Measurements from ENCODE around the gene LMLN.
"Not testable (repeated sequence)": the region's sequence is repeated elsewhere in the genome, so short reads cannot be mapped to it uniquely, and the experiment has no call there.

The LMLN gene

DNA sequence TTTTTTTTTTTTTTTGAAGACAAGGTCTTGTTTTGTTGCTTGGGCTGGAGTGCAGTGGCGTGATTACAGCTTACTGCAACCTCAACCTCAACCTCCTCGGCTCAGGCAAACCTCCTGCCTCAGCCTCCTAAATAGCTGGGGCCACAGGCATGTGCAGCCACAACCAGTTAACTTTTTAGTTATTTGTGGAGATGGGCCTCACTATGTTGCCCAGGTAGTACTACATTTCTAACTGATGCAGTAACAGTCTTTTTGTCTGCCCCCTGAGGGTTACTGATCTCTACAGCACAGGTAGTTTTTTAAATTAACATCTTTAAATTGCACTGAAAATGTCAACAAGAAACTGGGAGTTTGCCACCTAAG lies 3.4 kb upstream of the LMLN start:
- no peak for DNase-seq (ENCODE audit: low read depth)

DNA sequence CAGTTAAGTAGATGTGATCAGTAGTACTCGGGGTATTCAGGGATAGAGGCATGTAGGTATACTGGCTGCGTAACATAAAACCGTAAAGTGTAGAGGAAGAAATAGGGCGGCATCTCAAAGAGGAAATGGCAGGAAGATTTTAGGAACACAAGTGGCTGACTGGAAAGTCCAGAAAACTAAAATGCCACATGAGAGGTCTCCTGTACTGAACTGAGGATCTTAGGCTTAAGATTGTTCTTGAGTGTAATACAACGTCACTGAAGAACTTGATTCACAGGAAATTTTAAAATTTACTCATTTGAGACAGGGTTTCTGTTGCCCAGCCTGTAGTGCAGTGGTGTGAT lies 2.3 kb upstream of the LMLN start:
- no peak for DNase-seq (ENCODE audit: low read depth)

- DNase-seq (ENCODE audit: low read depth), result no peak
Measured at GRCh38 chr3:197958346-197958745, 1.7 kb upstream of the LMLN start.

DNA sequence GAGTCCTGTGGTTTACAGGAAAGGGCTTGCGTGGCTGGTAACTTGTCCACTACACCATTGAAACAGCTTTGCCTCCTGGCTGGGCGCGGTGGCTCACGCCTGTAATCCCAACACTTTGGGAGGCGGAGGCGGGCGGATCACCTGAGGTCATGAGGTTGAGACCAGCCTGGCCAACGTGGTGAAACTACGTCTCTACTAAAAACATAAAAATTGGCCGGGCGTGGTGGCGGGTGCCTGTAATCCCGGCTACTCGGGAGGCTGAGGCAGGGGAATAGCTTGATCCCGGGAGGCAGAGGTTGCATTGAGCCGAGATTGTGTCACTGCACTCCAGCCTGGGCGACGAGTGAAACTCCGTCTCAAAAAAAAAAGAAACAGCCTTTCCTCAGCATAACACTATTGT lies 1.2 kb upstream of the LMLN start:
- not testable (repeated sequence) for DNase-seq (ENCODE audit: low read depth)

- DNase-seq (ENCODE audit: low read depth), result no peak
Measured at GRCh38 chr3:197959500-197959890, 522 bp upstream of the LMLN start.

DNA sequence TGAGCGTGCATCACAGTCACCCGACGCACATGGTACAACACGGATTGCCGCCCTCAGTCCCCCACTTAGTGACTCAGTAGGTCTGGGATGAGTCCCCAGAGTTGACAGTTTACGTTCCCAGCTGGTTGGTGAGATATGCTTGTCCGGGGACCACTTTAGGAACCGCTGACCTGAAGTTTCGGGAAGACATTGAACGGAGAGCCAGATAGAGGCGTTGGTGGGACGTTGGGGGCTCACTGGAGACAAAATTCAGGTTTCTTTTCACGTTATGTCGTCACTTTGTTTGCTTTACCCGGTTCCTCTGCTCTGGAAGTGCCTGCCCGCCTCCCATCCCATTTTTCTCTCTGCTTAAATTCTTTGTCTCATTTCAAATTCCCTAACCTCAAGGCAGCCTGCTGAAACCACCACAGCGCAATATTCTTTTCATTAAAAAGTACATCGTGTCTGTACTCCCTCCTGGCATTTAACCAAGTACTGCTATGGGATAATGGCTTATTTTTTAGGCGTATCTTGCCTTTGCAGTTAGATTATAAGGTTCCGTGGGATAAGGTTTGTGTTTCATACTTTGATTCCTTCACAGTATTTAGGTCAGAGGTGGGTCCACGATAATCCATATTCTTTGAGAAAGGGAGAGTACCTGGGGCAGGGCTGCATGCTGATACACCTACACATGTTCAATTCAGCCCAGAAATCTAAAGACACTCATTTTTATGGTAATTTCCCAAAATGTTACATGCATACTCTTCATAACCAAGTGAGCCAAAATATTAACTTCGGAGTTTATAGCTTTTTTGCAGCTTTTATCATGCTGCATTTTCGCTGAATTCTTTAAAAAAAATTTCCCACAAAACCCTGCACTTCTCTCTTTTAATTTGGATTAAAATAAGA lies 921 bp downstream of the LMLN start:
- no peak for DNase-seq (ENCODE audit: low read depth)

DNA sequence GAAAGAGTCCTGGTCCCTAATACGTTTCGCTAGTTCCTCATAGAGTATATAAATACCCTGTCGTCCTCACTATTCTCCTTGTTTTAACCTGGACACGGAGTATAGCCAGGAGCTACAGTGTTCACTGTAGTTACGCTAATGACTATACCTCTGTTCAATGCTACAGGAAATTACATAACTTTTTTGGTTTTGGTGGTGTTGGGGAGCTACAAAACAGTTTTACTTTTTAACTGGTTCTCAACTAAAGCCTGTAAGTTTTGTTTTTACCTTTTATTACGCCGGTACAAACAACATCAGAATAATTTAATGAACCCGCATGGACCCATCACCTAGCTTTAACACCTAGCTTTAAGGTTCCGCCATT lies 1.5 kb downstream of the LMLN start:
- no peak for DNase-seq (ENCODE audit: low read depth)

- no peak for DNase-seq (ENCODE audit: low read depth)
Measured at GRCh38 chr3:197963019-197963637, 3.1 kb downstream of the LMLN start.

GRCh38 chr3:197967337-197967989 lies 7.4 kb downstream of the LMLN start:
- DNase-seq (ENCODE audit: low read depth), result not testable (repeated sequence)

GRCh38 chr3:197970588-197970987 lies 10.6 kb downstream of the LMLN start:
- DNase-seq (ENCODE audit: low read depth), result no peak

DNA sequence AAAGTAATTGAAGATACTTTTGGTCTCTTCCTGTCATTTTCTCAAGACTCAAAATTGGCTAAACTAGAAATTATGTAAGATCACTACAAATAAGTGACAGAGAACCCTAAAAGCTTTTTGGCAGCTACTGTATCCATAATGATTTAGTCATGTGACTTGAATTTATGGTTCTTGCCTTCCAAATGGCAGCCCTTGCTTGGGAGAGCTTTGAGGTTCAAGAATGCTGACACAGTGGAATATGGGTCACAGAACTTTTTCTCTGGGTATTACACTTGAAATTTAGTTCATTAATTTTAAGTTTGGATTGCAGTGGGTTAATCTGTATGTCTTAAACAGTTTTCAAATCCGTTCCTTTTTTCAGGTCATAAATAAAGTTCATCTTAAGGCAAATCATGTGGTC lies 14.0 kb downstream of the LMLN start:
- DNase-seq (ENCODE audit: low read depth), result no peak

DNA sequence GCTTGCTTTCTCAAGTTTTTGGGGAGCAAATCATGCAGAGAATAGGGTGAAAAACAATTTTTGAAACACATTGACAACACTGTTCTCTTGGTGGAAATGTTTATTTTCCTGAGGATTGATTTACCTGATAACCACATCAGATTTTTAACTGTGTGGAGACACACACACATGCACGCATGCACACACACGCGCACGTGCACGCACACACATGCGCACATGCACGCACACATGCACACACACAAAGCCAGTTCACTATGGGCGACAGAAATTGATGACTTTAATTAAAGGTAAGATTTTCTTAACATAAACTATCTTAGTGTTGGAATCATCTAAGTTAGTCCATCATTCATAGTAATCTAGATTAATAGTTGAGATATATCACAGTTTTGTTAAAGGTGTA lies 15.3 kb downstream of the LMLN start:
- no peak for DNase-seq (ENCODE audit: low read depth)

DNA sequence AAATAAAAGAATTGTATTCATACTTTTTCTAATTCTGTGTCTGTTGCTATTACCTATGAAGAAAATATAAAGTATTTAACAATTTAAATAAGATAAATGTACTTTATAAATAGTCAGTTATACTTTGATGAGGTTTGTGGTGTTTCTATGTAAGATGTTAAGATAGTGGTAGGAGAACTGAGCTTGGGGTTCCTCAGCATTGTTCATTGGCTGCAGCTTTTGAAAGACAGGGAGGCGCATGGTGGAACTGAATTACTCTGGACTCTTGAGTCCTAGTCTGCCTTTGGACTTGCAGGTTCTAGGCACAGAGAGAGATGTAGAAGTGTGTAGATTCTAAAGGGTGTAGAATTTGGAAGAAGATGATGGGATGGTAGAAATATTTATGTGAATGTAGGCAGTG lies 23.1 kb downstream of the LMLN start:
- DNase-seq (ENCODE audit: low read depth), result no peak

DNA sequence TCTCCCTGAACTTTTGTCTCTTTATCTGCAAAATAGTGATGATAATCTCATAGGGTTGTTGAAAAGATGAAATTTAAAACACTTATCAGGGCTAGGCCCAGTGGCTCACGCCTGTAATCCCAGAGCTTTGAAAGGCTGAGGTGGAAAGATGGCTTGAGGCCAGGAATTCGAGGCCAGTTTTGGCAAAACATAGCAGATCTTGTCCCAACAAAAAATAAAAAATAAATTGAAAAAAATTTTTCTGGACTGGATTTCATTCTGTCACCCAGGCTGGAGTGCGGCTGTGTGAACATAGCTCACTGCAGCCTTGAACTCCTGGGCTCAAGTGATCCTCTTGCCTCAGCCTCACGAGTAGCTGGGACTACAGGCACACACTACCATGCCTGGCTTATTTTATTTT lies 29.6 kb downstream of the LMLN start:
- no peak for DNase-seq (ENCODE audit: low read depth)

DNA sequence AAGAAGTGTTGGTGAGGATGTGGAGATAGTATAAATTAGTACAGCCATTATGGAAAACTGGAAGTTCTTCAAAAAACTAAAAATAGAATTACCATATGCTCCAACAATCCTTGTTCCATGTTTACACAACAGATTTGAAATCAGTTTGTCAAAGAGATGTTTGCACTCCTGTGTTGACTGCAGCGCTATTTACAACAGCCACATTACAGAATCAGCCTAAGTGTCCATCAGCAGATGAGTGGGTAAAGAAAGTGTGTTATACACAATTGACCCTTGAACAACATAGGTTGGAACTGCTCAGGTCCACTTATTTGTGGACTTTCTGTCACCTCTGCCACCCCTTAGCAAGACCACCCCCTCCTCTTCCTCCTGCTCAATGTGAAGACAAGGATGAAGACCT lies 34.7 kb downstream of the LMLN start:
- no peak for DNase-seq (ENCODE audit: low read depth)

DNA sequence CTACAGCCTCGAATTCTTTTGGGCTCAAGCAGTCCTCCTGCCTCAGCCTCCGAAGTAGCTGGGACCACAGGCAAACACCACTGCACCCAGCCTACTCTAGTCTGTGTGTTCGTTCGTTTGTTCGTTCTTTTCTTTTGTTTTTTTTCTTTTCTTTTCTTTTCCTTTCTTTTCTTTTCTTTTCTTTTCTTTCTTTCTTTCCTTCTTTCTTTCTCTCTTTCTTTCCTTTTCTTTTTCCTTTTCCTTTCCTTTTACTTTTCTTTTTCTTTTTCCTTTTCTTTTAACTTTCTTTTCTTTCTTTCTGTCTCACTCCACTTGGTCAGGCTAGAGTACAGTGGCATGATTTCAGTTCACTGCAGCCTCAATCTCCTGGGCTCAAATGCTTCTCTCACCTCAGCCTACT lies 36.8 kb downstream of the LMLN start:
- no peak for DNase-seq (ENCODE audit: low read depth)

DNA sequence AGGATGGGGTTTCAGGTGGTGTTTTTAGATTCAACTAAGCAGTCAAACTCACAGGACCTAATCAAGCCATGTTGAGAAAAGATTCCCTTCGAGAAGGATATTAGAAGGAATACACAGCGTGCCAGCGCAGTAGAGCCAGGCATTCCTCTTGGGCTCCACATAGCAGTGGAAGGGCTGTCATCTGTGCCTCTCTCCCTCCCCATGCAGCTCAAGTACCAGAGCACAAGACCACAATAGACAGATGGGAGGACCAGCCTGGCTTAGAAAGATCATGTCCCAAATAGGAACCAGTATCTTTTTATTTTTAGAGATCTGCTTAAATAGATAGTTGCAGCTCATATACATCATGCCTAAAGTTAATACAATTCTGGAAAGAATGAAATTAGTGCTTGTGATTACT lies 37.9 kb downstream of the LMLN start:
- no peak for DNase-seq (ENCODE audit: low read depth)

DNA sequence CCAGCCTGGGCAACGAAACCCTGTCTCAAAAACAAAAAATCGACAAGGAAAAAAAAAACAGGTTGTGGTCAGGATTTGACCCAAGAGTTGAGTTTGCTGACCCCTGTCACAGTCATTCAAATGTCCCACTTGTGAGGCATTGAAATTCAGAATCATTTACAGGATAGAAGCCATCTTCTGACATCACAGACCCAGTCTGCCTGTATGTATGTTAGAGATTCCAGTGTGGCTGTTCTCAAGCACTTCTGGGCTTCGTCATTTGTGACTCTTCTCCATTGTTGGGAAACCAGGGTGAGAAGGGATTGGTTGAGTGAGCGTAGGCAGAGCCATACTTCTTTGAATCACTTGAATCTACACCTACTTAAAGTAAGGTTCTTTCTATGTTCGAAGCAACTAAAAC lies 57.1 kb downstream of the LMLN start:
- no peak for DNase-seq (ENCODE audit: low read depth)

DNA sequence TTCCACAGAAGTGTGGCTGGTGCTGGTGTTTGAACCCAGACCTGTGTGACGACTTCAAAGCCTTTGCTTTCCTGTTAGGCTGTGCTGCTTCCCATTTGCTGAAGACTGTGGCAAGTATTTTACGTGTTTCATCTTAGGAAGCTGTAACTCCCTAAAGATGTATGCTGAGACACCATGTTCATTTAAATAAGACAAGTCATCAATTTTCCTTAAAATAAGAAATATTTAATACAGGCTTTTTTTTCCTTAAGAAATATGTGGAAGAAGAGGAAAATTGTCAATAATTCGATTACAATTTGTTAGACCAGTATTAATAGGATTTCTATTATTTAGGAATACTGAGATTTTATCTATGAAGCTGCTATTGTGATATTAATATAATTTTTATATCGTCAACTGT lies 58.4 kb downstream of the LMLN start:
- no peak for DNase-seq (ENCODE audit: low read depth)

DNA sequence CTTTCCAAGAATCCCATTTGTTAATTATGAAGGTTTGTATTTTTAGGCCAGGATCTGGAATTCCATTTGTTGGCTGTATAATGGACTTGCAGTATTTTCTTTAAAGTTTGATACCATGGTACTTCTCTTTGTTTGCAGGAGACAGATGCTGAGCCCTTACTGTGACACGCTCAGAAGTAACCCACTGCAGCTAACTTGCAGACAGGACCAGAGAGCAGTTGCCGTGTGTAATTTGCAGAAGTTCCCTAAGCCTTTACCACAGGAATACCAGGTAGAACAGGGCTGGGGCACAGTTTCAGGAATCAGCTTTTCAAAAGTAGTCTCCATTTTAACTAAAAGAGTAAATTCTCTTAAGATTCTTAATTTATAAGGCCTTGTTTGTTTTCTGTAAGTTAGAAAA lies 59.1 kb downstream of the LMLN start:
- DNase-seq (ENCODE audit: low read depth), result no peak

DNA sequence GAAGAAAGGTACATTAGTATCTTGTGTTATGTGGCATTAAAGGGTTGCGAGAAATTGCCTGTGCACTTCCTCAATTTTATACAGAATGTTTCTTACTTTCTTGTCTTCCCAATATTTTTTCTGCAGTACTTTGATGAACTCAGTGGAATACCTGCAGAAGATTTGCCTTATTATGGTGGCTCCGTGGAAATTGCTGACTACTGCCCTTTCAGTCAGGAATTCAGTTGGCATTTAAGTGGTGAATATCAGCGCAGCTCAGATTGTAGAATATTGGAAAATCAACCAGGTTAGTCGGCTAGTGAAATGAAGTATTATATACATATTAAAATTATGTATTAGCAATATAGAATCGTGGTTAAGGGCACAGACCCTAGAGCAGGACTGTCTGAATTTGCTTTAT lies 61.3 kb downstream of the LMLN start:
- no peak for DNase-seq (ENCODE audit: low read depth)

GRCh38 chr3:198022604-198023003 lies 62.6 kb downstream of the LMLN start:
- DNase-seq (ENCODE audit: low read depth), result no peak

DNA sequence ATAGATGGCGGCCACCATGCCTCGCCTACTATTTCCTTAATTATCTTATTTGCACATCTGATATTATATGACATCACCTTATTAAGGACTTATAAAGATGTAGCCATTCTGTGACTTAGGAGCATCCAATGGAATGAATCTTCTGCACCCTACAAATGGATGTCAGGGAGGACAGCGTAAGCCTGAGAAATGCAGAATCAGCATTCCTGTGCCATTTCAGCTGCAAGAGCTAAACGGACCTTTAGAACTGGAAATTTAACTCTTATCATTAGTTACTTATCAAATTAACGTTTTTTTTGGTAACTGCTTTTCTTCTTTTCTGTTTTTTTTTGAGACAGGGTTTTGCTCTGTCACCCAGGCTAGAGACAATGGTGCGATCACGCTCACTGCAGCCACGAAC lies 65.6 kb downstream of the LMLN start:
- no peak for DNase-seq (ENCODE audit: low read depth)

- no peak for DNase-seq (ENCODE audit: low read depth)
Measured at GRCh38 chr3:198026620-198027019, 66.6 kb downstream of the LMLN start.

Data from stimulated activated CD8-positive, alpha-beta memory T cell treated with anti-CD3 and anti-CD28 coated beads, Interleukin-12 subunit alpha, Interleukin-12 subunit beta, amount 100 ng/mL, for 4 hours (primary cell).